DOHH2 (cell line): Measurements from ENCODE around the gene CHST1.

Experiments
- H3F3A ChIP-seq: fragments of 200-600 bp; sonication (generic), shearing (Covaris generic); 2 replicates; pipeline ENCODE4 v1.6.0; 2016; ENCODE audit warnings: antibody characterized with exemption, mild to moderate bottlenecking; ENCODE audit not compliant: control insufficient read depth, insufficient read depth
- H3K27ac ChIP-seq: fragments of 200-600 bp; sonication (generic); 2 replicates; pipeline ENCODE4 v1.5.1; 2014; ENCODE audit warnings: low read depth, mild to moderate bottlenecking, low read length, moderate library complexity
- H3K27me3 ChIP-seq: fragments of 200-600 bp; sonication (generic); 2 replicates; pipeline ENCODE4 v1.6.1; 2014; ENCODE audit warnings: mild to moderate bottlenecking, low read length, mixed read lengths; ENCODE audit not compliant: control insufficient read depth
- H3K36me3 ChIP-seq: fragments of 200-600 bp; sonication (generic); 2 replicates; pipeline ENCODE4 v1.6.1; 2014; ENCODE audit warnings: mild to moderate bottlenecking, low read length, moderate library complexity, mixed read lengths; ENCODE audit not compliant: control insufficient read depth
- H3K4me1 ChIP-seq: fragments of 200-600 bp; sonication (generic); 2 replicates; pipeline ENCODE4 v1.6.1; 2014; ENCODE audit warnings: mild to moderate bottlenecking, low read length, mixed read lengths; ENCODE audit not compliant: control insufficient read depth
- H3K4me2 ChIP-seq: fragments of 200-600 bp; sonication (generic); 2 replicates; pipeline ENCODE4 v1.6.0; 2014; ENCODE audit warnings: mild to moderate bottlenecking, low read length, moderate library complexity
- H3K4me3 ChIP-seq: fragments of 200-600 bp; sonication (generic); 2 replicates; pipeline ENCODE4 v1.5.1; 2014; ENCODE audit warnings: mild to moderate bottlenecking, low read length, mixed read lengths
- H3K79me2 ChIP-seq: fragments of 200-600 bp; sonication (generic); 2 replicates; pipeline ENCODE4 v1.6.1; 2014; ENCODE audit warnings: mild to moderate bottlenecking, low read length, mixed read lengths; ENCODE audit not compliant: control insufficient read depth
- H3K9me2 ChIP-seq: fragments of 200-600 bp; sonication (generic); replicated peaks from 2 replicates; pipeline ENCODE4 v1.6.1; 2014; ENCODE audit warnings: mild to moderate bottlenecking, low read length, mixed read lengths; ENCODE audit not compliant: control insufficient read depth
- H3K9me3 ChIP-seq: fragments of 200-600 bp; sonication (generic); 2 replicates; pipeline ENCODE4 v1.6.1; 2014; ENCODE audit warnings: antibody characterized with exemption, low read length, mixed read lengths; ENCODE audit not compliant: control insufficient read depth, insufficient read depth
- H4K20me1 ChIP-seq: fragments of 200-600 bp; sonication (generic); 2 replicates; pipeline ENCODE4 v1.6.0; 2014; ENCODE audit warnings: low read depth, mild to moderate bottlenecking, antibody characterized with exemption, low read length, moderate library complexity; ENCODE audit not compliant: control insufficient read depth, insufficient read depth
- CTCF ChIP-seq: fragments of 200-600 bp; sonication (generic); IDR thresholded peaks from one replicate; pipeline ENCODE4 v1.5.1; 2014; ENCODE audit warnings: antibody characterized with exemption, mild to moderate bottlenecking, low read depth, low read length; ENCODE audit not compliant: poor library complexity, severe bottlenecking
- EZH2phosphoT487 ChIP-seq: fragments of 200-600 bp; sonication (generic); IDR thresholded peaks from 2 replicates; pipeline ENCODE4 v1.6.1; 2017; ENCODE audit warnings: borderline replicate concordance, mild to moderate bottlenecking, antibody characterized with exemption, low read length, moderate library complexity, mixed read lengths

The CHST1 gene

DNA sequence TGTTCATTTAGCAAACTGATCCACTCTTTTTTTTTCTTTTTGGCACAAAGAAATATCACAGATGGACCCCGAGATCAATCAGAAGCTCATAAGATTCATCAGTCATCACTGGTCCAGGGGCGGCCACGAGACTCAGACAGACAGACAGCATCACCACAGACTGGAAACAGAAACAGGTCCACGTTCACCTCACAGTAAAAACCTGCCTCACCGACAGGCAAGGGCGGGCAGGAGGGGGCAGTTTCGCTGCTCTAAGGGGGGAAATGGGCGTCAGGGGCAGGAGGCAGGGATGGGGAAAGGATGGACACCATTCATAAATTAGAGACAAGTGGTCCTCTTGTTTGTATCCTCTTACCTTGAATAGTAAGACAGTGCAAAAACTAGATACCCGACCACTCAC lies 16.5 kb downstream of the CHST1 start:
- H3K9me2 ChIP-seq = no peaks in the 10 kb centered on the region
- no peaks in the 10 kb centered on the region for H4K20me1 ChIP-seq
- H3K4me1 ChIP-seq = no peaks in the 10 kb centered on the region
- no peak for TF ChIP-seq CTCF
- TF ChIP-seq EZH2phosphoT487 = no peak
- no peaks in the 10 kb centered on the region for H3K9me3 ChIP-seq
- no peak overlapping the region for H3K4me2 ChIP-seq
- H3K4me3 ChIP-seq = no peak overlapping the region
- H3K79me2 ChIP-seq = no peaks in the 10 kb centered on the region
- no peak overlapping the region for H3K27ac ChIP-seq
- H3F3A ChIP-seq = no peaks in the 10 kb centered on the region
- no peaks in the 10 kb centered on the region for H3K36me3 ChIP-seq
- H3K27me3 ChIP-seq = no peaks in the 10 kb centered on the region

GRCh38 chr11:45647786-45648185 lies 17.6 kb downstream of the CHST1 start:
- Histone ChIP-seq H3K79me2 (no peaks in the 10 kb centered on the region), H3K4me2 (no peak overlapping the region), H3K9me2 (no peaks in the 10 kb centered on the region), H3K4me3 (no peak overlapping the region), H3K36me3 (no peaks in the 10 kb centered on the region), H4K20me1 (no peaks in the 10 kb centered on the region), H3K4me1 (no peaks in the 10 kb centered on the region), H3K27me3 (no peaks in the 10 kb centered on the region), H3K27ac (no peak overlapping the region), H3F3A (no peaks in the 10 kb centered on the region), H3K9me3 (no peaks in the 10 kb centered on the region)
- no peak for TF ChIP-seq CTCF
- no peak for TF ChIP-seq EZH2phosphoT487

GRCh38 chr11:45647329-45647728 lies 18.1 kb downstream of the CHST1 start:
- H4K20me1 ChIP-seq = no peaks in the 10 kb centered on the region
- no peaks in the 10 kb centered on the region for H3K9me2 ChIP-seq
- no peak overlapping the region for H3K27ac ChIP-seq
- no peaks in the 10 kb centered on the region for H3F3A ChIP-seq
- no peaks in the 10 kb centered on the region for H3K27me3 ChIP-seq
- TF ChIP-seq EZH2phosphoT487 (no peak), CTCF (no peak)
- no peaks in the 10 kb centered on the region for H3K36me3 ChIP-seq
- H3K9me3 ChIP-seq = no peaks in the 10 kb centered on the region
- no peaks in the 10 kb centered on the region for H3K79me2 ChIP-seq
- no peaks in the 10 kb centered on the region for H3K4me1 ChIP-seq
- H3K4me3 ChIP-seq = no peak overlapping the region
- no peak overlapping the region for H3K4me2 ChIP-seq
